NT2/D1 (cell line): ENCODE results near the gene PHC1.

Source experiments
- SUZ12 ChIP-seq: IDR thresholded peaks from 2 replicates; pipeline ENCODE4 v1.6.1; 2011; ENCODE audit not compliant: insufficient read length, insufficient read depth; ENCODE audit errors: extremely low read depth
- YY1 ChIP-seq: IDR thresholded peaks from 2 replicates; pipeline ENCODE4 v1.6.1; 2011; ENCODE audit not compliant: insufficient read length, insufficient read depth
- ZNF274 ChIP-seq: IDR thresholded peaks from 2 replicates; pipeline ENCODE4 v1.6.1; 2011; ENCODE audit warnings: mild to moderate bottlenecking, low read depth, low read length

GRCh38 chr12:8941691-8942478, 27.6 kb downstream of the PHC1 start:
- TF ChIP-seq SUZ12, result no peak
- no peak for TF ChIP-seq ZNF274
- no peak for TF ChIP-seq YY1
